Neural progenitor cell (in vitro differentiated cells): Measurements from ENCODE around the gene CAMK1D. TPM values are rescaled to one million over a fixed set of nuclear protein-coding genes. Genes with fewer than 3 reads are reported as not detected.

Experiments used
- DNase-seq: peaks from one replicate; pipeline ENCODE4 v3.0.0-alpha.2; 2016; ENCODE audit warnings: low spot score
- H2AFZ ChIP-seq: fragments of 200-600 bp; sonication (generic); replicated peaks from 2 replicates; pipeline ENCODE4 v1.6.1; 2016; ENCODE audit warnings: antibody characterized with exemption
- H3F3A ChIP-seq: fragments of 200-600 bp; sonication (generic); 2 replicates; pipeline ENCODE4 v1.6.1; 2016; ENCODE audit warnings: antibody characterized with exemption, low read depth
- H3K27ac ChIP-seq: fragments of 200-600 bp; sonication (generic); 2 replicates; pipeline ENCODE4 v1.5.1; 2016; ENCODE audit warnings: mild to moderate bottlenecking
- H3K27me3 ChIP-seq: fragments of 200-600 bp; sonication (generic); 2 replicates; pipeline ENCODE4 v1.6.1; 2016; ENCODE audit warnings: mild to moderate bottlenecking, moderate library complexity
- H3K36me3 ChIP-seq: fragments of 200-600 bp; sonication (generic); 2 replicates; pipeline ENCODE4 v1.5.1; 2016
- H3K4me1 ChIP-seq: fragments of 200-600 bp; sonication (generic); 2 replicates; pipeline ENCODE4 v1.6.1; 2016; ENCODE audit warnings: mixed run types
- H3K4me2 ChIP-seq: fragments of 200-600 bp; sonication (generic); 2 replicates; pipeline ENCODE4 v1.6.1; 2016
- H3K4me3 ChIP-seq: fragments of 200-600 bp; sonication (generic); 2 replicates; pipeline ENCODE4 v1.5.1; 2016
- H3K79me2 ChIP-seq: fragments of 200-600 bp; sonication (generic); 2 replicates; pipeline ENCODE4 v1.6.1; 2016; ENCODE audit warnings: low read depth
- H3K9ac ChIP-seq: fragments of 200-600 bp; sonication (generic); 2 replicates; pipeline ENCODE4 v1.6.1; 2016
- H3K9me3 ChIP-seq: fragments of 200-600 bp; sonication (generic); 2 replicates; pipeline ENCODE4 v1.5.1; 2016; ENCODE audit warnings: low read depth
- H4K20me1 ChIP-seq: fragments of 200-600 bp; sonication (generic); 2 replicates; pipeline ENCODE4 v1.6.1; 2016; ENCODE audit warnings: low read depth
- H3K27ac Mint-ChIP-seq: 3 replicates; pipeline ENCODE4 v1.8.0; 2021; ENCODE audit warnings: mixed read lengths
- H3K27me3 Mint-ChIP-seq: 2 replicates; pipeline ENCODE4 v1.8.0; 2022; ENCODE audit warnings: low read depth, mild to moderate bottlenecking, inconsistent platforms, moderate library complexity, mixed read lengths; ENCODE audit not compliant: insufficient read depth
- H3K36me3 Mint-ChIP-seq: 3 replicates; pipeline ENCODE4 v1.8.0; 2021; ENCODE audit warnings: mixed read lengths
- H3K4me1 Mint-ChIP-seq: 3 replicates; pipeline ENCODE4 v1.8.0; 2021; ENCODE audit warnings: mixed read lengths
- H3K4me3 Mint-ChIP-seq: 3 replicates; pipeline ENCODE4 v1.8.0; 2021; ENCODE audit warnings: mild to moderate bottlenecking, moderate library complexity, mixed read lengths
- H3K9me3 Mint-ChIP-seq: 3 replicates; pipeline ENCODE4 v1.8.0; 2020; ENCODE audit warnings: mixed read lengths
- EZH2 ChIP-seq: fragments of 200-600 bp; sonication (generic); IDR thresholded peaks from 2 replicates; pipeline ENCODE4 v1.6.1; 2017; ENCODE audit warnings: antibody characterized with exemption, mild to moderate bottlenecking, moderate library complexity
- EZH2phosphoT487 ChIP-seq: fragments of 200-600 bp; sonication (generic); IDR thresholded peaks from 2 replicates; pipeline ENCODE4 v1.6.1; 2017; ENCODE audit warnings: antibody characterized with exemption
- total RNA-seq: library from RNA; depleted of rRNA; stranded (reverse); fragments of >200 nt; gene quantifications from 2 replicates; pipeline ENCODE4 v1.2.3, GENCODE V29; 2015; ENCODE audit warnings: low replicate concordance
- TF ChIP-seq, protein P1 (sequence below): fragments of 200-600 bp; sonication (generic); IDR thresholded peaks from 2 replicates; pipeline ENCODE4 v1.5.1; 2017; ENCODE audit warnings: antibody characterized with exemption, mild to moderate bottlenecking

The CAMK1D gene
- total RNA-seq, 1 donor from 2014 or later = 7.6 TPM

DNA sequence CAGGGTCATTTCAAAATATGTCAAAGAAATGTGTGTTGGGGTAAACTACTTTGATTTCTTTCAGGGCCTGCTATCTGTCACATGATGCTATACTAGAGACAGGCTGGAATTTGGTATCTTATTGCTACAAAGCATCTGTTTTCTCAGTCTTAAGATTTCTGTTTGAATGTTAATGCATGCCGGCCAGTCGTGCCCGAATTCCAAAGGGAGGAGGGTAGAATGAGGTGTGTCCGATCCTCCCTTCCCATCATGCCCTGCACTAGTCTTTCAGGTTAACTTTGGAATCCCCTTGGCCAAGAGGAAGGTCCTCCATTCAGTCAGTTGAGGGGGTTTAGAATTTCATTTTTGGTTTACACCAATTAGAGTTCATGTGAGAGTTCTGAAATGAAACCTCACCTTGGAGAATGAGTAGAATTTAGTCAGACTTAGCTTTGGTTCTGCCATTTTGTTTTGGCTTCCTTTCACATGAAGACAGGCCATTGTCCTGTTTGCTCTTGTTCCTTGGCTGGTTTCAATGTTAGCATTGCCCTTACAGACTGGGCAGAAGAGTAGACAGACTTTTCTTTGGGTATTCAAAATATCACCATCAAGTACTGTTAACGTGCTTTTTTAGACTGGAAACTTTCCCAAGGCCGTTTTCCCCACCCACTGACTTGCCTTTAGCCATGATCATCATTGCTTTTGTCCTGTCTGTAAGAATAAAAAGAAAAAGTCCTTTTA, 95.8 kb downstream of the CAMK1D start:
- no peak overlapping the region for H3K4me3 Mint-ChIP-seq
- no peak for DNase-seq
- no peak overlapping the region for H3K27ac ChIP-seq

DNA sequence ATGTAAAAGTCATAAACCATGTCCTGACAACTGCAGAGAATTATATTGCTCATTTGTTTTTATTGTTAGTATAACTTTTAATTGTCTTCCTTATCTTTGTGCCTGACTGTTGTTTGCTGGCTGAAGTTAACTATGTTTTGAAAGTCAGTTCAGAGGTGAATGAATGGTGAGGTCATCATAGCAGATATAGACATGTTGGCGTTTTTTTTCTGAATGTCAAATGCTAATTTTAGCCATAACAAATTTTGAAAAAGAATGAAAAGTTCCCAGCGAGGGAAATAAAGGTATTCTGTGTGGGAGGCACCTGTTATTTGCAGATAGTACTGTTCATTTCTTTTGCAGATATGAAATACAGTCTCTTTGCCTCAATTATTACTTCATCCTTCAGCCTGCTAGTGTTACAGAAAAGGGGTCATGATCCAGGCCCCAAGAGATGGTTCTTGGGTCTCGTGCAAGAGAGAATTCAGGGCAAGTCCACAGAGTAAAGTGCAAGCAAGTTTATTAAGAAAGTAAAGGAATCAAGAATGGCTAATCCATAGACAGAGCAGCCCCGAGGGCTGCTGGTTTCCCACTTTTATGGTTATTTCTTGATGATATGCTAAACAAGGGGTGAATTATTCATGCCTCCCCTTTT, 96.5 kb downstream of the CAMK1D start:
- Mint-ChIP-seq H3K9me3 (no peaks in the 10 kb centered on the region), H3K4me1 (no peaks in the 10 kb centered on the region), H3K27me3 (no peaks in the 10 kb centered on the region), H3K4me3 (no peak overlapping the region), H3K27ac (no peak overlapping the region), H3K36me3 (no peaks in the 10 kb centered on the region)
- H3K9ac ChIP-seq = no peak overlapping the region
- no peaks in the 10 kb centered on the region for H3K9me3 ChIP-seq
- H3K79me2 ChIP-seq = no peaks in the 10 kb centered on the region
- TF ChIP-seq, protein P1, sequence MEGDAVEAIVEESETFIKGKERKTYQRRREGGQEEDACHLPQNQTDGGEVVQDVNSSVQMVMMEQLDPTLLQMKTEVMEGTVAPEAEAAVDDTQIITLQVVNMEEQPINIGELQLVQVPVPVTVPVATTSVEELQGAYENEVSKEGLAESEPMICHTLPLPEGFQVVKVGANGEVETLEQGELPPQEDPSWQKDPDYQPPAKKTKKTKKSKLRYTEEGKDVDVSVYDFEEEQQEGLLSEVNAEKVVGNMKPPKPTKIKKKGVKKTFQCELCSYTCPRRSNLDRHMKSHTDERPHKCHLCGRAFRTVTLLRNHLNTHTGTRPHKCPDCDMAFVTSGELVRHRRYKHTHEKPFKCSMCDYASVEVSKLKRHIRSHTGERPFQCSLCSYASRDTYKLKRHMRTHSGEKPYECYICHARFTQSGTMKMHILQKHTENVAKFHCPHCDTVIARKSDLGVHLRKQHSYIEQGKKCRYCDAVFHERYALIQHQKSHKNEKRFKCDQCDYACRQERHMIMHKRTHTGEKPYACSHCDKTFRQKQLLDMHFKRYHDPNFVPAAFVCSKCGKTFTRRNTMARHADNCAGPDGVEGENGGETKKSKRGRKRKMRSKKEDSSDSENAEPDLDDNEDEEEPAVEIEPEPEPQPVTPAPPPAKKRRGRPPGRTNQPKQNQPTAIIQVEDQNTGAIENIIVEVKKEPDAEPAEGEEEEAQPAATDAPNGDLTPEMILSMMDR = no peak
- TF ChIP-seq EZH2 = no peak
- TF ChIP-seq EZH2phosphoT487 = no peak
- no peak overlapping the region for H3K4me3 ChIP-seq
- no peak overlapping the region for H3K4me2 ChIP-seq
- no peak for DNase-seq
- H4K20me1 ChIP-seq = no peaks in the 10 kb centered on the region
- H3K4me1 ChIP-seq = no peaks in the 10 kb centered on the region
- no peak overlapping the region for H2AFZ ChIP-seq
- no peaks in the 10 kb centered on the region for H3K36me3 ChIP-seq
- H3K27me3 ChIP-seq = no peaks in the 10 kb centered on the region
- no peak overlapping the region for H3K27ac ChIP-seq
- H3F3A ChIP-seq = no peaks in the 10 kb centered on the region

More for the DNA sequence above, 95.8 kb downstream of the CAMK1D start:
- Histone ChIP-seq H3F3A (no peaks in the 10 kb centered on the region), H2AFZ (no peak overlapping the region), H3K9me3 (no peaks in the 10 kb centered on the region), H3K4me1 (no peaks in the 10 kb centered on the region), H3K4me2 (no peak overlapping the region), H4K20me1 (no peaks in the 10 kb centered on the region), H3K9ac (no peak overlapping the region), H3K36me3 (no peaks in the 10 kb centered on the region), H3K4me3 (no peak overlapping the region), H3K79me2 (no peaks in the 10 kb centered on the region), H3K27me3 (no peaks in the 10 kb centered on the region)
- Mint-ChIP-seq H3K4me1 (no peaks in the 10 kb centered on the region), H3K27ac (no peak overlapping the region), H3K27me3 (no peaks in the 10 kb centered on the region), H3K36me3 (no peaks in the 10 kb centered on the region), H3K9me3 (no peaks in the 10 kb centered on the region)
- TF ChIP-seq, protein P1 = no peak
- TF ChIP-seq EZH2 (no peak), EZH2phosphoT487 (no peak)

DNA sequence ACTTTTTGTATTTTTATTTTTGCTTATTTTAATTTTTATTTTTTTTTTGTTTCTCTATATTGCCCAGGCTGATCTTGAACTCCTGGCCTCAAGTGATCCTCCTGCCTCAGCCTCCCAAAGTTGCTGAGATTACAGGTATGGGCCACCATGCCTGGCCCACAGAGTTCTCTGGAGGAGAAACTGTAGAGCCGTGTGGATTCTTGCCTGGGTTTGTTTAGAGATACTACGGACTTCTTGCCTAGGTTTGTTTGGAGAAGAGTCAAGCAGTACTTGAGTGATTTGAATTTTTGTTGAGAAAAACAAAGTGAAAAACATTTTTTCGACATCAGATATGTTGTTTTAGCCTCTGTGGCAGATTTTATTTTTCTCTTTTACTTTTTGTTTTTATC, 99.0 kb downstream of the CAMK1D start:
- H3K9me3 Mint-ChIP-seq = no peaks in the 10 kb centered on the region
- H4K20me1 ChIP-seq = no peaks in the 10 kb centered on the region
- no peak overlapping the region for H3K4me2 ChIP-seq
- no peaks in the 10 kb centered on the region for H3K79me2 ChIP-seq
- H3K4me3 ChIP-seq = no peak overlapping the region
- no peak overlapping the region for H2AFZ ChIP-seq
- TF ChIP-seq, protein P1 = no peak
- no peak for TF ChIP-seq EZH2
- H3K27ac ChIP-seq = no peak overlapping the region
- H3K36me3 ChIP-seq = no peaks in the 10 kb centered on the region
- no peaks in the 10 kb centered on the region for H3K9me3 ChIP-seq
- DNase-seq = no peak
- H3K27me3 ChIP-seq = no peaks in the 10 kb centered on the region
- H3K4me1 ChIP-seq = no peaks in the 10 kb centered on the region
- no peak overlapping the region for H3K27ac Mint-ChIP-seq
- no peaks in the 10 kb centered on the region for H3K27me3 Mint-ChIP-seq
- H3K36me3 Mint-ChIP-seq = no peaks in the 10 kb centered on the region
- H3K4me3 Mint-ChIP-seq = no peak overlapping the region
- H3K4me1 Mint-ChIP-seq = no peaks in the 10 kb centered on the region
- no peaks in the 10 kb centered on the region for H3F3A ChIP-seq
- no peak overlapping the region for H3K9ac ChIP-seq
